ENCODE data around the gene SDHB.
A peak's percentile ranks its signal among the peaks of the same experiment; 100 is the strongest.

SDHB gene

GRCh38 chr1:16975838-16976237 lies 78.0 kb downstream of the SDHB start:
- Histone ChIP-seq H3K4me1 (peaks cover 6% of the 10 kb centered on the region), H3K4me3 (ENCODE audit: low read depth, low read length) (no peak overlapping the region), H3K9me3 (no peaks in the 10 kb centered on the region), H3K36me3 (no peaks in the 10 kb centered on the region), H3K27me3 (no peaks in the 10 kb centered on the region)
- no peak for DNase-seq
- TF ChIP-seq CTCF (IDR thresholded peaks at IDR 0.05; ENCODE audit: low read depth, low read length), result no peak

GRCh38 chr1:16975211-16975610 lies 78.6 kb downstream of the SDHB start:
- H3K9me3 ChIP-seq, result no peaks in the 10 kb centered on the region
- peaks cover 6% of the 10 kb centered on the region for H3K4me1 ChIP-seq
- DNase-seq, result no peak
- no peak for TF ChIP-seq CTCF (IDR thresholded peaks at IDR 0.05; ENCODE audit: low read depth, low read length)
- H3K4me3 ChIP-seq (ENCODE audit: low read depth, low read length), result no peak overlapping the region
- no peaks in the 10 kb centered on the region for H3K36me3 ChIP-seq
- no peaks in the 10 kb centered on the region for H3K27me3 ChIP-seq

GRCh38 chr1:16973215-16973614 lies 80.6 kb downstream of the SDHB start:
- Histone ChIP-seq H3K27me3 (no peaks in the 10 kb centered on the region), H3K4me3 (ENCODE audit: low read depth, low read length) (no peak overlapping the region), H3K36me3 (no peaks in the 10 kb centered on the region), H3K9me3 (no peaks in the 10 kb centered on the region), H3K4me1 (peaks cover under 1% of the 10 kb centered on the region; the same call in 1 of the 2 replicates)
- no peak for DNase-seq
- no peak for TF ChIP-seq CTCF (IDR thresholded peaks at IDR 0.05; ENCODE audit: low read depth, low read length)

- no peaks in the 10 kb centered on the region for H3K36me3 ChIP-seq
- no peak for DNase-seq
- no peak for TF ChIP-seq CTCF (IDR thresholded peaks at IDR 0.05; ENCODE audit: low read depth, low read length)
- H3K9me3 ChIP-seq, result no peaks in the 10 kb centered on the region
- no peaks in the 10 kb centered on the region for H3K27me3 ChIP-seq
- H3K4me3 ChIP-seq (ENCODE audit: low read depth, low read length), result no peak overlapping the region
- no peaks in the 10 kb centered on the region for H3K4me1 ChIP-seq
Observed at GRCh38 chr1:16972189-16972895, 81.5 kb downstream of the SDHB start.

- no peak overlapping the region for H3K4me3 ChIP-seq (ENCODE audit: low read depth, low read length)
Observed at GRCh38 chr1:16971341-16972188, 82.3 kb downstream of the SDHB start.

More at GRCh38 chr1:16971341-16972188, 82.3 kb downstream of the SDHB start:
- H3K27me3 ChIP-seq, result no peaks in the 10 kb centered on the region
- H3K36me3 ChIP-seq, result no peaks in the 10 kb centered on the region
- TF ChIP-seq CTCF (IDR thresholded peaks at IDR 0.05; ENCODE audit: low read depth, low read length), result peak; percentile 37
- peak; percentile 61 for DNase-seq
- H3K4me1 ChIP-seq, result no peaks in the 10 kb centered on the region
- no peaks in the 10 kb centered on the region for H3K9me3 ChIP-seq

Data from BE2C (cell line).